Liver (tissue), 3 donors: ENCODE data around the gene NPC1L1.
A peak's percentile ranks its signal among the peaks of the same experiment; 100 is the strongest.

ENCODE experiments used
- GABPA ChIP-seq, 2 donors: IDR thresholded peaks in 1 of 2; conservative IDR thresholded peaks in 1 of 2; 2 replicates each; pipeline ENCODE4 v1.6.1; 2016; ENCODE audit warnings: antibody characterized with exemption in 2 of 2, mild to moderate bottlenecking in 1 of 2, moderate library complexity in 1 of 2
- RAD21 ChIP-seq, 2 donors: IDR thresholded peaks; 2 replicates each; pipeline ENCODE4 v1.6.1; 2016; ENCODE audit warnings: antibody characterized with exemption in 2 of 2, mild to moderate bottlenecking in 2 of 2
- SP1 ChIP-seq: IDR thresholded peaks from 2 replicates; pipeline ENCODE4 v1.6.1; 2018; ENCODE audit warnings: antibody characterized with exemption, mild to moderate bottlenecking
- TF ChIP-seq, protein P1 (sequence below): fragments of 150-350 bp; IDR thresholded peaks from 2 replicates; pipeline ENCODE4 v1.5.1; 2017; ENCODE audit warnings: improper control_type of control experiment, low read depth, low read length; ENCODE audit not compliant: missing input control
- TF ChIP-seq, protein P2 (sequence below): IDR thresholded peaks from 2 replicates; pipeline ENCODE4 v1.6.1; 2016; ENCODE audit warnings: antibody characterized with exemption, mild to moderate bottlenecking
- donor health status: healthy.
- donor health status: healthy.

DNA sequence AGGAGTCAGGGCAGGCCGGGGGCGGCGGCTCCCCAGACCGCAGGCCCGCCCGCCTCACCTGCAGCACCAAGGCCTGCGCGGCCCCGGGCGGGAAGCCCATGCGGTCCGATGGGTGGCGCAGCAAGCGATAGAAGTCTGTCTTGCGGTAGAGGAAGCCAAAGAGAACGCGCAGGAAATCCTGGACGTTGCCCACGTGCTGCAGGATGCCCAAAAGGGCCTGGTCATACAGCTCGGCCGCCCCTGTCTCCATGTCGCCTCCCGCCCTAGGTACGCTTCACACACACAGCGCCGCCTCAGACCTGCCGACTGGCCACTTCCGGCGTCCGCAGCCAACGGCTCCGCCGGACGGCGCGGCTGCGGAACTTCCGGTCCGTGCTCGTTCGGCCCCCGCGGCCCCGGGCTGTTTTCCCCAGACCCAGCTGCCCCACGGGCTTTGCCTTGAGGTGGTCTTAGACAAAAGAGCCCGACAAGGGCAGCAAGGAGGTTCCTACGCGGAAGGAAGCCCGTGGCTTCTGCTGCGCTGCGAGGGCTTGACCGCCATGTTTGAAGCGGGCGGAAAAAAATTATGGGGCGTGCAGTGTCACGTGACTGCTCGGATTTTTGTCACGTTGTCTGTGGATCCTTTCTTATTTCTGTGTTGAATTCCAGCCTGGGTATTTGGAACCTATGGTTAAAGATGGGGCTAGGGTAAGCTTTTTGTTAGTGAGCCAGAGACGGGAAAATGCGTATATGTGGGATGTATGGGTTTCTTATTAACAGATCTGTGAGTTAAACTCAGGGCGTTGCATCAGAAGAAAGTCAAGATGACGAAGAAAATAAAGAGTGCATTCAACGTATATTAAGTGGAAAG is 50.6 kb downstream of the NPC1L1 start, which contains the start of gene NUDCD3:
- TF ChIP-seq, protein P1, sequence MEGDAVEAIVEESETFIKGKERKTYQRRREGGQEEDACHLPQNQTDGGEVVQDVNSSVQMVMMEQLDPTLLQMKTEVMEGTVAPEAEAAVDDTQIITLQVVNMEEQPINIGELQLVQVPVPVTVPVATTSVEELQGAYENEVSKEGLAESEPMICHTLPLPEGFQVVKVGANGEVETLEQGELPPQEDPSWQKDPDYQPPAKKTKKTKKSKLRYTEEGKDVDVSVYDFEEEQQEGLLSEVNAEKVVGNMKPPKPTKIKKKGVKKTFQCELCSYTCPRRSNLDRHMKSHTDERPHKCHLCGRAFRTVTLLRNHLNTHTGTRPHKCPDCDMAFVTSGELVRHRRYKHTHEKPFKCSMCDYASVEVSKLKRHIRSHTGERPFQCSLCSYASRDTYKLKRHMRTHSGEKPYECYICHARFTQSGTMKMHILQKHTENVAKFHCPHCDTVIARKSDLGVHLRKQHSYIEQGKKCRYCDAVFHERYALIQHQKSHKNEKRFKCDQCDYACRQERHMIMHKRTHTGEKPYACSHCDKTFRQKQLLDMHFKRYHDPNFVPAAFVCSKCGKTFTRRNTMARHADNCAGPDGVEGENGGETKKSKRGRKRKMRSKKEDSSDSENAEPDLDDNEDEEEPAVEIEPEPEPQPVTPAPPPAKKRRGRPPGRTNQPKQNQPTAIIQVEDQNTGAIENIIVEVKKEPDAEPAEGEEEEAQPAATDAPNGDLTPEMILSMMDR: no peak
- peak; percentile 91 to 96 for TF ChIP-seq GABPA (IDR thresholded peaks at IDR 0.05 in 1 of 2, conservative IDR thresholded peaks at IDR 0.05 in 1 of 2)
- peak; percentile 3 to 23 for TF ChIP-seq RAD21 (IDR thresholded peaks at IDR 0.05)
- TF ChIP-seq, protein P2, sequence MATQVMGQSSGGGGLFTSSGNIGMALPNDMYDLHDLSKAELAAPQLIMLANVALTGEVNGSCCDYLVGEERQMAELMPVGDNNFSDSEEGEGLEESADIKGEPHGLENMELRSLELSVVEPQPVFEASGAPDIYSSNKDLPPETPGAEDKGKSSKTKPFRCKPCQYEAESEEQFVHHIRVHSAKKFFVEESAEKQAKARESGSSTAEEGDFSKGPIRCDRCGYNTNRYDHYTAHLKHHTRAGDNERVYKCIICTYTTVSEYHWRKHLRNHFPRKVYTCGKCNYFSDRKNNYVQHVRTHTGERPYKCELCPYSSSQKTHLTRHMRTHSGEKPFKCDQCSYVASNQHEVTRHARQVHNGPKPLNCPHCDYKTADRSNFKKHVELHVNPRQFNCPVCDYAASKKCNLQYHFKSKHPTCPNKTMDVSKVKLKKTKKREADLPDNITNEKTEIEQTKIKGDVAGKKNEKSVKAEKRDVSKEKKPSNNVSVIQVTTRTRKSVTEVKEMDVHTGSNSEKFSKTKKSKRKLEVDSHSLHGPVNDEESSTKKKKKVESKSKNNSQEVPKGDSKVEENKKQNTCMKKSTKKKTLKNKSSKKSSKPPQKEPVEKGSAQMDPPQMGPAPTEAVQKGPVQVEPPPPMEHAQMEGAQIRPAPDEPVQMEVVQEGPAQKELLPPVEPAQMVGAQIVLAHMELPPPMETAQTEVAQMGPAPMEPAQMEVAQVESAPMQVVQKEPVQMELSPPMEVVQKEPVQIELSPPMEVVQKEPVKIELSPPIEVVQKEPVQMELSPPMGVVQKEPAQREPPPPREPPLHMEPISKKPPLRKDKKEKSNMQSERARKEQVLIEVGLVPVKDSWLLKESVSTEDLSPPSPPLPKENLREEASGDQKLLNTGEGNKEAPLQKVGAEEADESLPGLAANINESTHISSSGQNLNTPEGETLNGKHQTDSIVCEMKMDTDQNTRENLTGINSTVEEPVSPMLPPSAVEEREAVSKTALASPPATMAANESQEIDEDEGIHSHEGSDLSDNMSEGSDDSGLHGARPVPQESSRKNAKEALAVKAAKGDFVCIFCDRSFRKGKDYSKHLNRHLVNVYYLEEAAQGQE: peak; percentile 35
- TF ChIP-seq SP1: peak; percentile 31
